H1 (cell line): ENCODE measurements around the gene ARHGEF28. TPM values are rescaled to one million over a fixed set of nuclear protein-coding genes. Genes with fewer than 3 reads are reported as not detected.

ENCODE experiments used
- EP300 ChIP-seq, 2 experiments: IDR thresholded peaks; 1 replicate in 1 of 2; 2 replicates in 1 of 2; pipeline ENCODE4 v1.6.1; 2011 to 2012; ENCODE audit warnings: low read depth in 2 of 2, low read length in 2 of 2, mild to moderate bottlenecking in 2 of 2, borderline replicate concordance in 1 of 2, inconsistent platforms in 1 of 2, moderate library complexity in 1 of 2
- EZH2 ChIP-seq: fragments of 200-600 bp; sonication (generic); IDR thresholded peaks from 2 replicates; pipeline ENCODE4 v1.7.1; 2012; ENCODE audit warnings: low read depth, mild to moderate bottlenecking, moderate library complexity, low read length, inconsistent platforms; ENCODE audit not compliant: severe bottlenecking
- NRF1 ChIP-seq: IDR thresholded peaks from 2 replicates; pipeline ENCODE4 v1.6.1; 2011; ENCODE audit warnings: mild to moderate bottlenecking, low read depth, low read length, improper control_type of control experiment
- POLR2AphosphoS5 ChIP-seq: IDR thresholded peaks from 2 replicates; pipeline ENCODE4 v1.6.1; 2011; ENCODE audit warnings: low read depth, low read length
- polyA plus RNA-seq, 7 experiments: library from polyadenylated mRNA; depleted of rRNA in 3 of 7; stranded (reverse) in 5 of 7; unstranded in 2 of 7; fragments of >200 nt in 5 of 7; fragments of 200-250 nt in 2 of 7; gene quantifications; 1 replicate in 5 of 7; 2 replicates in 1 of 7; 4 replicates in 1 of 7; pipeline versions ENCODE4 v1.2.1 to v1.2.3, GENCODE V29; 2011 to 2013; ENCODE audit warnings: missing spikeins in 2 of 7, mixed read lengths in 2 of 7
- total RNA-seq: library from RNA; stranded (reverse); fragmentation: NEBNext Ultra II Directional; extraction: Animal tissue kit (Norgen Biotek cat#: 25700); gene quantifications from 2 replicates; pipeline ENCODE4 v1.2.1, GENCODE V29; 2021

The ARHGEF28 gene
- total and polyA plus RNA-seq, 2 of the 8 experiments (the other 6 are each of a cell fraction or from before 2014, with no cell fraction given) = 0.33 to 1.0 TPM

DNA sequence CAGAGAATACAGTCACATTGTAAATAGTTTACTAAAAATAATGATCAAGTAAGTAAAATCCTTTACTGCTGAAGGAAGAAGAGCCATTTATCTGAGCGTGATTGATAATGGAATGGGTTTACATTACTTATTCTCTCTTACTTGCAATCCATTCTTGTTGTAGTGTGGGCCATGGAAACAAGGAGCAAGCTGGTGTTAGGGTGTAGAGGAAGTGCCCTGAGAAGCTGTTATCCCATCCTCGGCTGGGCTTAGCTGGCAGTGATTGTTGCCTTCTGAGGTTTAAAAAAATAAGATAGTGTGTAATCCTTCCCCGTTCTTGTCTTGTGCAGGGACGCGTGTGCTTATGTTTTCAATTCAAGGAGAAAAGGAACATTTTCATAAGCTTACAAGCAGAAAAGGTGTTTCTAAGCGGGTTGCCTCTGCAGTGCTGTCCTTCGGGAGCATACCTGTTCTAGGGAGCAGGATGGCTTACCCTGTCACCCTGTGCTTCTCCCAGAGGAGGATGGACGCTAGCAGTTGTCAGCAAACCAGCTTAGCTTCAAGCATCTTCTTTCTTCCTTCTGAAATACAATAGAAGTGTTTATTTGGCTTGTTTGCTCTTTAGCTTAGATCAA is 188.3 kb downstream of the ARHGEF28 start (continued):
- no peak for TF ChIP-seq NRF1
- TF ChIP-seq POLR2AphosphoS5 = no peak
- no peak for TF ChIP-seq EZH2
- TF ChIP-seq EP300 (IDR thresholded peaks at IDR 0.05; ENCODE audit: borderline replicate concordance in 1 of 2, low read depth in 2 of 2, low read length in 2 of 2) = no peak
